ENCODE data around the gene ARL2.
A peak's percentile ranks its signal among the peaks of the same experiment; 100 is the strongest.
"Not testable (repeated sequence)": the region's sequence is repeated elsewhere in the genome, so short reads cannot be mapped to it uniquely, and the experiment has no call there.

Gene ARL2

GRCh38 chr11:65008873-65009272 is 5.1 kb upstream of the ARL2 start:
- no peak for FAIRE-seq

- no peak for FAIRE-seq
Measured at GRCh38 chr11:65013130-65013887, 651 bp upstream of the ARL2 start.

- no peak for FAIRE-seq
Measured at GRCh38 chr11:65014726-65015227, 817 bp downstream of the ARL2 start.

GRCh38 chr11:65016705-65017104 is 2.7 kb downstream of the ARL2 start:
- FAIRE-seq, result no peak

GRCh38 chr11:65017937-65018336 is 4.0 kb downstream of the ARL2 start:
- no peak for FAIRE-seq

- no peak for FAIRE-seq
Measured at GRCh38 chr11:65019824-65020223, 5.9 kb downstream of the ARL2 start.

- FAIRE-seq, result no peak
Measured at GRCh38 chr11:65021003-65021402, 7.0 kb downstream of the ARL2 start.

GRCh38 chr11:65021509-65021908 is 7.5 kb downstream of the ARL2 start:
- FAIRE-seq, result no peak

GRCh38 chr11:65023502-65023901 is 9.5 kb downstream of the ARL2 start:
- not testable (repeated sequence) for FAIRE-seq

- FAIRE-seq, result no peak
Measured at GRCh38 chr11:65026810-65027209, 12.8 kb downstream of the ARL2 start.

- FAIRE-seq, result no peak
Measured at GRCh38 chr11:65027213-65028067, 13.5 kb downstream of the ARL2 start, which contains the start of gene SNX15. Gene SNX15 (plus strand): TSS chr11:65027439. CDS start chr11:65027538, 99 bp downstream.

GRCh38 chr11:65032216-65032615 is 18.3 kb downstream of the ARL2 start:
- FAIRE-seq, result no peak

- FAIRE-seq, result no peak
Measured at GRCh38 chr11:65034423-65034822, 20.5 kb downstream of the ARL2 start.

- no peak for FAIRE-seq
Measured at GRCh38 chr11:65035579-65035978, 21.6 kb downstream of the ARL2 start.

GRCh38 chr11:65036931-65037330 is 23.0 kb downstream of the ARL2 start:
- FAIRE-seq, result no peak

GRCh38 chr11:65040520-65040846 is 26.5 kb downstream of the ARL2 start:
- FAIRE-seq, result no peak

GRCh38 chr11:65040847-65041622 is 27.1 kb downstream of the ARL2 start, which contains the start of gene SAC3D1:
Gene SAC3D1 (plus strand): TSS chr11:65041210. CDS start chr11:65041293, 83 bp downstream.
- peak; percentile 94 for FAIRE-seq

- no peak for FAIRE-seq
Measured at GRCh38 chr11:65042891-65043290, 28.9 kb downstream of the ARL2 start.

GRCh38 chr11:65043881-65044501 is 30.0 kb downstream of the ARL2 start:
- FAIRE-seq, result no peak

GRCh38 chr11:65045061-65045460 is 31.1 kb downstream of the ARL2 start:
- no peak for FAIRE-seq

GRCh38 chr11:65045728-65046127 is 31.8 kb downstream of the ARL2 start:
- no peak for FAIRE-seq

- FAIRE-seq, result no peak
Measured at GRCh38 chr11:65047581-65048422, 33.8 kb downstream of the ARL2 start.
